Raji (cell line): ENCODE measurements around the gene FHIT.

Experiments
- POLR2A ChIP-seq: IDR thresholded peaks from 2 replicates; pipeline ENCODE4 v1.6.1; 2011; ENCODE audit warnings: low read depth, low read length, control low read depth; ENCODE audit not compliant: insufficient read depth

The FHIT gene

GRCh38 chr3:60414011-60414410 lies 837.2 kb downstream of the FHIT start:
- no peak for TF ChIP-seq POLR2A

DNA sequence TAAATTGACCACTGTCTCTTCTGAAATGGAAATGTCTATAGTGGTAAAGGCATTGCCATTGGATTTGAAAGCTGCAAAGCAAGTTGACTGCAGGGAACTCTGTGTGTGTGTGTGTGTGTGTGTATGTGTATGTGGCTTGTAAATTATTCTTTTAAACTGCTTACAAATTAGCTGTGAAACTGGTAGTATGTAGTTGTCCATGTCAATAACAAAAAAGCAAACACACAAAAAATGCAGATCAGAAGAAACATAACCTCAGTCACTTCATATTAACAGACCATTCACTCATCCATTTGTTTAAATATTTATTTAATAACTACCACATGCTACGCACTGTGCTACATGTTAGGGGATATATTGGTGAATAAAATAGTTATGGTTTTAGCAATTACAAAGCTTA lies 837.7 kb downstream of the FHIT start:
- no peak for TF ChIP-seq POLR2A

DNA sequence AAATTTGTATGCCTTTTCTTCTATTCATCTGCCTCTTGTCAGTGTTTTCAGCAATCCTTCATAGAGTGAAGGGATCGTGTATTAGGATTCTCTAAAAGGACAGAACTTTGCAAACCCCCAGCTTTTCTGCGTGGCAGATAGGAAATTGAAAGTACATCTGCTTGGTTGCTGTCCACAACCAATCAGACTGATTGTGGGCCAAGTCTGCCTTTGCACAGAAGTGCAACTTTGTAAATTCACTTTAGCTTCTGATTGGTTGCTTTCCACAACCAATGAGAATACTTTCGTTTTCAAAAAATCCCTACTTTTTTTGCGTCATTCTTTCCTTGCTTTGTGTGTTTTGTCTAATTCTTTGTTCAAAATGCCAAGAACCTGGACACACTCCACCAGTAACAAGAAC lies 847.4 kb downstream of the FHIT start:
- no peak for TF ChIP-seq POLR2A

DNA sequence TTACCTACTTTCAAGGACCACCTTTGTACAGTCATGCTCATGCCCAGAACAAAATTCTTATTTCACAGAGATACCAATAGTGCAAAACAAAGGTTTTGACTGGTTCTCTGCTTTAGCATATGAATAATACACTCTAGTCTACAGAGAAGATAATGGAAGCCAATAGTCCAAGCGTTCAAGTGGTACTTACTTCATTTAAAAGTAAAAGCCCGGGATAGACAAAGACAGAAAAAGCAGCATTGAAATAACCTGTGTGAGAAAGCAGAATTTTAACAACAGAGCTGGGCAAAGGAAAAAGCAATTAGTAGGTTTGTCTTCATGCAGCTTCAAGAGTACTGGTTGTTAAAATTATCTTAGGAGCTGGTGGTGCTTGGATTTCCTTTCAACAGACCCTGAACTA lies 848.3 kb downstream of the FHIT start:
- TF ChIP-seq POLR2A, result no peak

DNA sequence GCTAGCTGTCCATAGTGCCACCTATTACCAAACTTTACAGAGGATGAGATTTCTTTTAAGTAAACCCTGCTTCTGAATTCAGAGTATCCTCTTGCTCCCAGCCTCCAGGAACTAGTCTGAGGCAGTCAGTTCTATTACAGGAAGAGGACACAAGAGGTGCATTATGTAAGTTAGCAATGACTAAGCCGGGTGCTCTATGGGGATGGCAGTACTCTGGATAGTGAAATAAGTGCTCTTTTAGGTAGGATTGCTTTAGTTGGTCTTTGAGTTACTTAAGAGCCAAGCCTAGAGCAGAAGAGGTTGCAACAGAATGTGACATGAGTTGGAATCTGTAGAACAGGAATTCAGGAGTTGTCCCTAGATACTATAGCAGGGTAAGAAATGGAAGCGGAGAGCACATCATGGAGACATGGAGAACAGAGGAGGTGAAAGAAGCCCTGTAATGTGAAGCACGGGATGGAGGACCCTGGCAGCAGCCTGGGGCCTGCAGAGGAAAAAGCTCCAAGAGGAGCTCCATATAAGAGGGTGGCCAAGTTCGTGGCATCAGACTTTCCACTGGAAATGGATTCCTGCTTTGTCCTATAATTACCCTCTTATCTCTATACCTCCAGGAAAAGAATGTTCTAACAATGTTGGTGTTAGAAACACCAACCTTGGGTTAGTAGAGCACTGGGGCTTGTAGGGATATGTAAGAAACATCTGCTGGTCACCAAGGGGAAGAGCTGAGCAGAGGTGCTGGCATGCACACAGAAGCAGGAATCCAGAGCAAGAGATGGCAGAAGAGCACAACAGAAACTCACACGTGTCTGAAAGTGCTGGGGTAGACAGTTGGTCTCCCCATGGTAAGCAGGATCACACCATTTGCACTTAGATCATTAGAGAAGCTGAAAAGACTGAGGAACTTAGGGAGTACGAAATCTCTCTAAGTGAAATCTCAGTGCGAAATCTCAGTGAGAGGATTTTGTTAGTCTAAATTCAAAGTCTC lies 851.1 kb downstream of the FHIT start:
- no peak for TF ChIP-seq POLR2A

- no peak for TF ChIP-seq POLR2A
Observed at GRCh38 chr3:60399292-60399691, 852.0 kb downstream of the FHIT start.

GRCh38 chr3:60395173-60395762 lies 856.0 kb downstream of the FHIT start:
- no peak for TF ChIP-seq POLR2A

DNA sequence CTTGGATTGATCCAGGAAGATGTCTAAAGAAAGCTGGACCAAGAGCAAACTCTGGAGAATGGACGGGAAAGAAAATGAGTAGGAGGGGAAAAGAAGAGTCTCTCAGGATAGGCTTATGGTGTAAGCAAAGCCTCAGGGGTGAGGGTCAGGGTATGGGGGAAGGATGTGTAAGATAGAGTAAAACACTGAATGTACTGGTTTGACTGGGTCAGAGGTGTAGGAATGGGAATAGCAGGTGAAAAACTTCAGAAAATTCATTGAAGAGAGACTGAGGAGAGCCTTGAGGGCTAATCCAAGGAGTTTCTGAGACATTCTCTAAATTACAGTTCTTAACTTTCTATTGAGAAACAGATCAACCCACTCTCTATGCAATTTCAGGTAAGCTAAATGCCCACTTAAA lies 857.3 kb downstream of the FHIT start:
- no peak for TF ChIP-seq POLR2A

- no peak for TF ChIP-seq POLR2A
Observed at GRCh38 chr3:60392501-60392900, 858.8 kb downstream of the FHIT start.

GRCh38 chr3:60391292-60391691 lies 860.0 kb downstream of the FHIT start:
- TF ChIP-seq POLR2A, result no peak

GRCh38 chr3:60388731-60389130 lies 862.5 kb downstream of the FHIT start:
- no peak for TF ChIP-seq POLR2A

- TF ChIP-seq POLR2A, result no peak
Observed at GRCh38 chr3:60386306-60386705, 864.9 kb downstream of the FHIT start.

DNA sequence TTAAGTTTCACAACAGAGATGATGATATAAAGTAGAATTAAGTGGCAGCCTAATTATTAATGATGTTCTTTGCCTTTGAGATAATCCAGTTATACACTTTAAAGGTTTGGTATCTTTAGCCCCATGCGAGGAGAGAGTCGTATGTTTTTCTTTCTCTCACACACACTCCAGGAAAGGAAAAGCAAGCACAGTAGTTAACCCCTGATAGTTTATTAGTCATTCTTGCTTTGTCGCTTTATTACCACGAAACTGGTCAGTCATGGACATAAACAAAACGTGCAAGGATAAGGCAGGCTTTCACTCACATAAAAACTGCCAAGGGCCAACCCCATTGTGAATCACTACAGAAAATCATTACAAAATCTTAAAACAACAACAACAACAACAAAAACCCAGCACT lies 866.9 kb downstream of the FHIT start:
- no peak for TF ChIP-seq POLR2A

GRCh38 chr3:60383345-60383744 lies 867.9 kb downstream of the FHIT start:
- no peak for TF ChIP-seq POLR2A

DNA sequence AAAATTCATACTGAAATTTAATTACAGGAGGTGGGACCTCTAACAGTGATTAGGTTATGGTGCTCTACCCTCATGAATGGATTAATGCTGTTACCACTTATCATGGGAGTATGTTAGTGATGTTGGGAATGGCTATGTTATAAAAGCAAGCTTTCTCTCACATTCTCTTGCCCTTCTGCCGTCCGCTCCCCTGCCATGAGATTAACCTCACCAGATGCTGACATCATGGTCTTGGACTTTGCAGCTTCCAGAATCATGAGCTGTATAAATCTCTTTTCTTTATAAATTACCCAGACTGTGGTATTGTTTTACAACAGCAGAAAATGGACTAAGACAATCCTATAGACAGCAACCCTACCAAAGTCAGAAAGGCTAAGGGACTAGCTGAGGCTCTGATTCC lies 884.8 kb downstream of the FHIT start:
- no peak for TF ChIP-seq POLR2A

- TF ChIP-seq POLR2A, result no peak
Observed at GRCh38 chr3:60365360-60365759, 885.9 kb downstream of the FHIT start.
